GM12874 (cell line): ENCODE data around the gene TMEM132E.

Source experiments
- TF ChIP-seq, protein P1 (sequence below): IDR thresholded peaks from 2 replicates; pipeline ENCODE4 v1.5.1; 2011; ENCODE audit warnings: low read depth, mild to moderate bottlenecking, control low read depth, low read length, moderate library complexity; ENCODE audit not compliant: insufficient read depth

Gene TMEM132E

GRCh38 chr17:34607917-34608316 is 28.5 kb downstream of the TMEM132E start:
- TF ChIP-seq, protein P1, sequence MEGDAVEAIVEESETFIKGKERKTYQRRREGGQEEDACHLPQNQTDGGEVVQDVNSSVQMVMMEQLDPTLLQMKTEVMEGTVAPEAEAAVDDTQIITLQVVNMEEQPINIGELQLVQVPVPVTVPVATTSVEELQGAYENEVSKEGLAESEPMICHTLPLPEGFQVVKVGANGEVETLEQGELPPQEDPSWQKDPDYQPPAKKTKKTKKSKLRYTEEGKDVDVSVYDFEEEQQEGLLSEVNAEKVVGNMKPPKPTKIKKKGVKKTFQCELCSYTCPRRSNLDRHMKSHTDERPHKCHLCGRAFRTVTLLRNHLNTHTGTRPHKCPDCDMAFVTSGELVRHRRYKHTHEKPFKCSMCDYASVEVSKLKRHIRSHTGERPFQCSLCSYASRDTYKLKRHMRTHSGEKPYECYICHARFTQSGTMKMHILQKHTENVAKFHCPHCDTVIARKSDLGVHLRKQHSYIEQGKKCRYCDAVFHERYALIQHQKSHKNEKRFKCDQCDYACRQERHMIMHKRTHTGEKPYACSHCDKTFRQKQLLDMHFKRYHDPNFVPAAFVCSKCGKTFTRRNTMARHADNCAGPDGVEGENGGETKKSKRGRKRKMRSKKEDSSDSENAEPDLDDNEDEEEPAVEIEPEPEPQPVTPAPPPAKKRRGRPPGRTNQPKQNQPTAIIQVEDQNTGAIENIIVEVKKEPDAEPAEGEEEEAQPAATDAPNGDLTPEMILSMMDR, result no peak

DNA sequence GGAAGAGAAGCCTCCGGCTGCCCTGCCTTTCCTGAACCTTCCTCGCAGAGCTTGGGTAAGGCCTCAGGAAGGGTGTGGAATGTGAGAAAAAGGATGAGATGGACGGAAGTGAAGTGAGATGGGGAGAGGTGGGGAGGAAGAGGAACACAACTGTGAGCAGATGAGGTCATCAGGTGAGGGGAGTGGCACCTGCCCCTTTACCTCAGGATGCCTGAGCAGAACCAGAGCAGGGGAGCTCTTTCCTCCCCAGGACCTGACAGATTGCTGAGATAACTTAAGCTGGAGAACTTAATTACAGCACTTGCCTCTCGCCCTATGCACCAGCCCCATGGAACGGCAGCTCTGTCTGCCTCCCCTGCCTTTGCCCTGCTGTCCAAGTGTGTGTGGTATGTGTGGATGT is 29.8 kb downstream of the TMEM132E start:
- TF ChIP-seq, protein P1, result no peak

DNA sequence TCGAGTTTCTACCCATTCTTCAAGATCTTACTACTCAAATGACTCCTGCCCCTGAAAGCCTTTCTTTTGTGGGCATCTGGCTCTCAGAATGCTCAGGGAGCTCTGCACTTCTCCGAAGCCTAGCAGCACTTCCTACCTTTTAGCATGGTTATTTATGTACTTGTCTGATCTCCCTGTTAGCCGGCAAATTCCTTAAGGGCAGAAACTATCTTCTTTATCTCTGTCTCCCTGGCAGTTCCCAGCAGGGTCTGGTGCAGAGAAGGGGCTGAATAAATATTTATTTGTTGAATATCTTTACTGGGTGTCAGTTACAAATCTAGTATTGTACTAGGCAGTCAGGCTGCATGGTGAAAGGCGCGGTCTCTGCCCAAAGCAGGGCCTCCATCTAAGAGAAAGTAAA is 30.7 kb downstream of the TMEM132E start:
- TF ChIP-seq, protein P1, result no peak

DNA sequence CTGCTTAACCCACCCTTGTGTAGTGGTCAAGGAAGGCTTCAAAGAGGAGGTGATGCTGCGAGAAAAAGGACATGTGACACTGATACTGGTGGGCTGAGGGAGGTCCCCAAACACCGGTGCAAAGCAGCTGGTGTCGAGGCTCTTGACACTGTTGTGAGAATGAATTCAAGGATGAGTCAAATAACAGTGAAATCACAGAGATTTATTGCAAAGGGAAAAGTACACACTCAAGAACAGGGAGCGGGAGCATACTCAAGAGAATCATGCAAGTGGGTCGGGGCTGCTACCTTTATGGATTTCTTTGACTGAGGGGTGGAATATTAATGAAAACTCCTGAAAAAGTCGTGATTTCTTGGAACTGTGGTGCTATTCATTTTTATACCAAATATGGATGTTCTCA is 31.1 kb downstream of the TMEM132E start:
- TF ChIP-seq, protein P1, result no peak

DNA sequence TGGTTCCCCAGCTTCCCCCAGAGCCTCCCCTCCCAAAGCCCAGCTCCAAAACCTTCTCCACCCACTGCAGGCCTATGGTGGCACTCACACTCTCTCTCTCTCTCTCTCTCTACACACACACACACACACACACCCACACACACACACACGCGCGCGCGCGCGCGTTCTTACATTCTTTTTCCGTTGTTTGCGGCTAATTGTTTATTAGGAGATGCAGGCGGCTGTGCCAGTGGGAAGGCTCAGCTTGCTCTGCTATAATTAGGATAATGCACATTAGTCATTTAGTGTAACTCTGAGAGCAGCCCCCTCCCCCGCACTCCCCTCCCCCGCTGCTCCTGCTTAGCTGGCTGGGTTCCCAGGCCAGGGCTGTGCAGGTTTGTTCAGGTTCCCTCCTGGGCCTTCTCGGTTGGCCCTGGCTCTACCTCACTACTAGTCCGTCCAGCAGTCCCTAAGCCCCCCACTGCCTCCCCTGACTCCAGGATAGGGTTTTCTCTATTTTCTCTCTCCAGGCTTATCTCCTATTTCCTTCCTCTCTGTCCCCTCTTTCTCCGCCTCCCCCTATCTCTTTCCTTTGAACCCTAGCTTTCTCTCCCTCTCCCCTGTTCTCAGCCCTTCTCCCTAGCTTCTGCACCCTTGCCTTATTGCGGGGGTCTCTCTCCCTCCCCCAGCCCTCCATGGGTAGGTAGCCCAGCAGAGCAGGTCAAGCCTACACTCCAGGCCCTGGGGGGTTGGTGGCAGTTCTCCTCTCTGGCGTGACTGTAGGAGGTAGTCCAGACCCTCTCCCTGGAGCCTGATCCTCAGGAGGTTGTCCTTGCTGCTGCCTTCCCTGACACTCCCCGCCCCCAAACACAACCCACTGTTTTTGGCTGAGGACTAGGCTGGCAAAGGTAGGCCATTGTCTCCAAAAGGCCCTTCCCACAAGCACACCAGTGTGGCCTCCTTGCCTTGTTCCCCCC is 34.0 kb downstream of the TMEM132E start:
- TF ChIP-seq, protein P1, result no peak

DNA sequence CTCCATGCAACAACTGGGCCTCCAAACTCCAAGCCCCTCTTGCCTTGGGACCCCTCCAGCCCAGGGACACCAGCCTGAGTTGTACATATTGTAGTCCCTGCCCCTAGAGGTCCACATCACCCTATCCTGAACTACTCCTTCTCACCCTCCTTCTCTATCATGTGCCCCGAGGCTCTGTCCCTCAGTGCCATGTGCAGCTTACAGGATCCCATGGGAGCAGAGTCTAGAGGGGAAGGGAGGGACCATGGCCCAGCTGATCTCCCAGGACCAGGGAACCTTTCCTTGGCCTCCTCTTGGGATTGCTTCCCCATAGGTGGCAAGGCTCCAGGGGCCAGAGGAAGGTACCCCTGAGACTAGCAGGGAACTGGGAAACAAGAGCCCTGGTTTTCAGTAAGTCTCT is 35.3 kb downstream of the TMEM132E start:
- TF ChIP-seq, protein P1, result no peak

GRCh38 chr17:34615326-34615725 is 35.9 kb downstream of the TMEM132E start:
- TF ChIP-seq, protein P1, result no peak
